ENCODE data around the gene STAT1.

STAT1 gene

GRCh38 chr2:190981333-190981732, 32.6 kb downstream of the STAT1 start:
- no peak for TF ChIP-seq CTCF (IDR thresholded peaks at IDR 0.05; ENCODE audit: extremely low read depth, insufficient read depth, missing control alignments)
- no peak for DNase-seq (ENCODE audit: low spot score)
- in situ Hi-C loops (cut with MboI; ENCODE audit: low pct_unique_long_range_greater_than_20kb, low sequenced_read_pairs, unreplicated experiment) = no loop called here

DNA sequence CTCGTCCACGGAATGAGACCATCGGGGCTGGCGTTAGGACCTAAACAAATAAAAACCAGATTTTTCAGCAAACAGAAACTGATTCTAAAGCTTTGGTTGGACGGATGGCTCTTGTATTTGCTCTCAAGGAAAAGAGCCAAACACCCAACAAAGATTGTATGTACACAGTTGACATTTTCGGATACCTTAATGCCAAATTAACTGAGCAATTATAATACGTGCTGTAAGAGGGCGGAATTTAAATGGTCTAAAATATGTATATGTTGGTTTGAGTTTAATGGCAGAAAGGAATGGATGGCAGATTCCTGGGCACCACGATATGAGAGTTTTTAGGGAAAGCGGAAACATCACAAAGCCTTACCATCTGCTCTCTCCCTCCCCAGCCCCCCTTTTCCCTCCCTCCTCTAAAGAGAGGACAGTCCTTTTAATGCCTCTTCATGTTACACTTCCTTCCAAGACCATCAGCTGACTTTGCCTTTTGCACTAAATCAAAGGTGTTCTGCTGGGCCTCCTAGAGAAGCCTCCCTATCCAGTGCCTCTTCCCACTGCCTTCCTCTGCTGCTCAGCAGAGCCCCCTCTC, 33.3 kb downstream of the STAT1 start:
- in situ Hi-C loops (cut with MboI; ENCODE audit: low pct_unique_long_range_greater_than_20kb, low sequenced_read_pairs, unreplicated experiment) = no loop called here
- TF ChIP-seq CTCF (IDR thresholded peaks at IDR 0.05; ENCODE audit: extremely low read depth, insufficient read depth, missing control alignments) = no peak
- DNase-seq (ENCODE audit: low spot score) = no peak

DNA sequence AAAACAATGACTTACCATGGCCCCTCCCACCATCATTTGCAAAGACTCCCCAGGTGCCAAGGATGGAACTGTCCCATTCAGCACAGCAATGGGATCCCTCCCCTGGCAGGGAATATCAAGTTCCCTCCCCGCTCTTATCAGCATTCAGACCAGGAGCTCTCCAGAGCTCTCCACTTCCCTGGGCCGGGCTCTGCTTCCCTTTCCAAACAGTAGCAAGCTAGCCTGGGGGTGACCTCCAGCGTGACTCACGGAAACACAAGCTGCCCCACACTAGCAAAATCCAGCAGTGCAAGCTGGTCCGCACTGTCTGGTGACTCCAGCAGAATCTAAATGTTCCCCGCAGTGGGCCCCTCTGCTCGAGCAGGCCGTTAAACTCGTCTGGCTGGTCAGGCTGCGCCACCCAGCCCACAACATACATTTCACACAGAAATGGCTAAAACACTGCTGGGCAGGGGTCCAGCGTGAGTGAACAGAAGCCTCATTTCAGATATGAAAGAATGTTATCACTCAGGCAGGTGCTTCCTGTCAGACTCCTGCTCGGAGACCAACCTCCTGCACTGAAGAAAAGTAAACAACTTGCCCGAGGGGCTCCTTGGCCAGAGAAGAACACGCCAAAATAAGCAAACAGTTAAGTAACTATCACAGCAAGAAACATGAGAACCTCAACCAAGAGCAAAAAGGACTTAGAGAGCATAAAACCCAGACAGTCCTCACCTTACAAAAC, 33.9 kb downstream of the STAT1 start:
- no peak for DNase-seq (ENCODE audit: low spot score)
- in situ Hi-C loops (cut with MboI; ENCODE audit: low pct_unique_long_range_greater_than_20kb, low sequenced_read_pairs, unreplicated experiment) = no loop called here
- TF ChIP-seq CTCF (IDR thresholded peaks at IDR 0.05; ENCODE audit: extremely low read depth, insufficient read depth, missing control alignments) = no peak

DNA sequence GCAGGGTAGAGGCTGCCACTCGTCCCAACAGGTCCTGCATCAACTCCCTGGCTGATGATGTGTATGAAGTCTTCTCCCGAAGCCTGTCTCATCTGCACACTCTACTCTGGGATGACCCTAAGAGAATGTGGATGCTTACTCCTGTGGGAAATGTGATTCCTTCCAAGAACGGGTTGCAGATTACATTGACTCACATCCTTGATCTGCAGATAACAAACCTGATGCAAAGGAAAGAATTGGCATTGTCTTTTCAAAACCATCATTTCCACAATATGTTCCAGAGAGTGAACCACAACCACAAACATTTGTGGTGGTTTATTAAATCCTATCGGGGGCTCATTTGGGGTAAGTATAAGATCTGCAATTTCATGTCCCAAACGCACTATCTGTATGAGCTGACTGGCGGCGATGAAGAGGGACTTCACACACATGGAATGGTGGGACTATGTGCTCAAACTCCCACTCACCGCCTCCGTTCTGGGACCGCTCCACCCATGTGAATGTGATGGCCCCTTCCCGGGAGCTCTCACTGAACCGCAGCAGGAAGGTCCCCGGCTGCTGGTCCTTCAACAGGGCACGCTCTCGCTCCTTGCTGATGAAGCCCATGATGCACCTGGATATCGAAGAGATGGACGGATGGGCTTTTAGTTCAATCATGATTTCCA, 35.5 kb downstream of the STAT1 start:
- no peak for TF ChIP-seq CTCF (IDR thresholded peaks at IDR 0.05; ENCODE audit: extremely low read depth, insufficient read depth, missing control alignments)
- in situ Hi-C loops (cut with MboI; ENCODE audit: low pct_unique_long_range_greater_than_20kb, low sequenced_read_pairs, unreplicated experiment) = no loop called here
- no peak for DNase-seq (ENCODE audit: low spot score)

DNA sequence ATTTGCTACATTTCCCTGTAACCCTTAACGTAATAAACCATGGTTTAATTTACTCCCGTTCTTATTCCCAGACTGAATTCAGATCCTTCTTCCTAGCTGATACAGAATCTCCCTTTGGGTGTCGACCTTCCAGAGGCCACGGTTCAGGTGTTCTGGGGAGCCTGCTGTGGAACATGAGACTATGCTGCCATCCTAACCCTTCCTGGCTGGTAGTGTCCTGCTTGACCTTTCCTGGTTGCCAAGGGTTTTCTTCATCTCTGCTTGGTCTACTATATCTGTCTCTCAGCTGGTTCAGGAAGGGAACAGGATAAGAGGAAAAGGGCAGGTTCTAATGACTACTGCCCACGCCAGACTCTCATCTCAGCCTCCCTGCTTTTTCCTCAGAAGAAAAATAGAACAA, 36.5 kb downstream of the STAT1 start:
- no peak for TF ChIP-seq CTCF (IDR thresholded peaks at IDR 0.05; ENCODE audit: extremely low read depth, insufficient read depth, missing control alignments)
- in situ Hi-C loops (cut with MboI; ENCODE audit: low pct_unique_long_range_greater_than_20kb, low sequenced_read_pairs, unreplicated experiment) = no loop called here
- no peak for DNase-seq (ENCODE audit: low spot score)

DNA sequence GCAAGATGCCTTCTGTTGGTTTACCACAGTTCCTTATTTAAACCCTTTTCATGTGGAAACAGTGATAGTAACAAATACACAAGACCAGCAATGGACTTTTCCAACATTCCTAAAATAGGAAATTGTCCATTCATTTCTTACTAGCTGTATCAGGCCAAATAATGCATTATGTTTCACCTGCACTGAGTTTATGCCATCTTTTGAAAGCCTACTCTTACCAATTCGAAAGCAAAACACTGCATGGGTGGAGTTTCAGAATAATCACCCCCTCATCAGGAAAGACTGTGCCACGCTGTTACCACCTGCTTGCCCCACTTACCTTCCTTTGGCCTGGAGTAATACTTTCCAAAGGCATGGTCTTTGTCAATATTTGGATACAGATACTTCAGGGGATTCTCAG, 37.5 kb downstream of the STAT1 start:
- no peak for DNase-seq (ENCODE audit: low spot score)
- in situ Hi-C loops (cut with MboI; ENCODE audit: low pct_unique_long_range_greater_than_20kb, low sequenced_read_pairs, unreplicated experiment) = no loop called here
- TF ChIP-seq CTCF (IDR thresholded peaks at IDR 0.05; ENCODE audit: extremely low read depth, insufficient read depth, missing control alignments) = no peak
